ENCODE data around the gene ELK3. TPM values are rescaled to one million over a fixed set of nuclear protein-coding genes. Genes with fewer than 3 reads are reported as not detected.

The ELK3 gene
- total RNA-seq, 1 donor from 2014 or later, result 29.1 TPM

GRCh38 chr12:96261557-96261956 lies 67.4 kb downstream of the ELK3 start:
- no peak for DNase-seq
- ATAC-seq, result no peak
- Histone ChIP-seq H3K36me3 (peaks cover 35% of the 10 kb centered on the region), H3K27me3 (ENCODE audit: low read depth) (no peaks in the 10 kb centered on the region), H3K9me3 (no peaks in the 10 kb centered on the region), H3K4me3 (no peak overlapping the region), H3K27ac (no peak overlapping the region), H3K4me1 (peaks cover 24% of the 10 kb centered on the region)
- intact Hi-C loops (cut with DNase I), result no loop called here
- no peak for TF ChIP-seq CTCF (IDR thresholded peaks at IDR 0.05)

GRCh38 chr12:96263449-96263902 lies 69.3 kb downstream of the ELK3 start:
- TF ChIP-seq CTCF (IDR thresholded peaks at IDR 0.05), result no peak
- ATAC-seq, result peak; percentile 38 to 61
- H3K27me3 ChIP-seq (ENCODE audit: low read depth), result no peaks in the 10 kb centered on the region
- H3K27ac ChIP-seq, result no peak overlapping the region
- H3K36me3 ChIP-seq, result peaks cover 53% of the 10 kb centered on the region
- peaks cover 12% of the 10 kb centered on the region for H3K4me1 ChIP-seq
- intact Hi-C loops (cut with DNase I), result no loop called here
- no peak for DNase-seq
- H3K9me3 ChIP-seq, result no peaks in the 10 kb centered on the region
- H3K4me3 ChIP-seq, result no peak overlapping the region

- Histone ChIP-seq H3K4me3 (no peak overlapping the region), H3K27me3 (ENCODE audit: low read depth) (no peaks in the 10 kb centered on the region), H3K4me1 (peaks cover 6% of the 10 kb centered on the region), H3K27ac (no peak overlapping the region), H3K9me3 (no peaks in the 10 kb centered on the region), H3K36me3 (peaks cover 63% of the 10 kb centered on the region)
- TF ChIP-seq CTCF (IDR thresholded peaks at IDR 0.05), result no peak
- intact Hi-C loops (cut with DNase I), result no loop called here
- no peak for ATAC-seq
- no peak for DNase-seq
Observed at GRCh38 chr12:96265400-96265799, 71.2 kb downstream of the ELK3 start.

GRCh38 chr12:96265836-96266235 lies 71.7 kb downstream of the ELK3 start:
- DNase-seq (no peak), ATAC-seq (no peak)
- no peak for TF ChIP-seq CTCF (IDR thresholded peaks at IDR 0.05)
- no peaks in the 10 kb centered on the region for H3K9me3 ChIP-seq
- H3K4me3 ChIP-seq, result no peak overlapping the region
- no peaks in the 10 kb centered on the region for H3K27me3 ChIP-seq (ENCODE audit: low read depth)
- peaks cover 6% of the 10 kb centered on the region for H3K4me1 ChIP-seq
- intact Hi-C loops (cut with DNase I), result no loop called here
- H3K36me3 ChIP-seq, result peaks cover 63% of the 10 kb centered on the region
- H3K27ac ChIP-seq, result no peak overlapping the region

GRCh38 chr12:96266238-96266637 lies 72.1 kb downstream of the ELK3 start:
- Histone ChIP-seq H3K36me3 (peaks cover 62% of the 10 kb centered on the region), H3K4me1 (peaks cover 6% of the 10 kb centered on the region), H3K4me3 (no peak overlapping the region), H3K27ac (no peak overlapping the region), H3K9me3 (no peaks in the 10 kb centered on the region), H3K27me3 (ENCODE audit: low read depth) (no peaks in the 10 kb centered on the region)
- DNase-seq (no peak), ATAC-seq (no peak)
- no peak for TF ChIP-seq CTCF (IDR thresholded peaks at IDR 0.05)
- intact Hi-C loops (cut with DNase I), result no loop called here

Data from lower lobe of right lung (tissue), 2 donors.